SJCRH30 (cell line): ENCODE measurements around the gene AGAP1. TPM values are rescaled to one million over a fixed set of nuclear protein-coding genes. Genes with fewer than 3 reads are reported as not detected.
"Not testable (repeated sequence)": the region's sequence is repeated elsewhere in the genome, so short reads cannot be mapped to it uniquely, and the experiment has no call there.

Source experiments
- DNase-seq, 2 experiments: peaks; one replicate each; pipeline ENCODE4 v3.0.0-alpha.2; 2015 to 2020
- H3K27ac ChIP-seq: fragments of 250-450 bp; sonication (Bioruptor Pico); 2 replicates; pipeline ENCODE4 v1.5.1; 2020; ENCODE audit warnings: mild to moderate bottlenecking, moderate library complexity
- H3K27me3 ChIP-seq: fragments of 250-450 bp; sonication (Bioruptor Pico); 2 replicates; pipeline ENCODE4 v1.5.1; 2020; ENCODE audit warnings: mild to moderate bottlenecking, moderate library complexity
- H3K36me3 ChIP-seq: fragments of 250-450 bp; sonication (Bioruptor Pico); 2 replicates; pipeline ENCODE4 v1.5.1; 2020; ENCODE audit warnings: mild to moderate bottlenecking, moderate library complexity
- H3K4me1 ChIP-seq: fragments of 250-450 bp; sonication (Bioruptor Pico); 2 replicates; pipeline ENCODE4 v1.5.1; 2020; ENCODE audit warnings: mild to moderate bottlenecking, moderate library complexity
- H3K4me3 ChIP-seq: fragments of 250-450 bp; sonication (Bioruptor Pico); 2 replicates; pipeline ENCODE4 v1.5.1; 2020; ENCODE audit warnings: mild to moderate bottlenecking, moderate library complexity
- H3K9me3 ChIP-seq: fragments of 250-450 bp; sonication (Bioruptor Pico); replicated peaks from 2 replicates; pipeline ENCODE4 v1.5.1; 2020; ENCODE audit warnings: mild to moderate bottlenecking, moderate library complexity
- total RNA-seq: library from RNA; depleted of rRNA; stranded (reverse); fragments of >200 nt; shearing (Covaris generic); gene quantifications from 2 replicates; pipeline ENCODE4 v1.2.3, GENCODE V29; 2014

Gene AGAP1
- total RNA-seq, 1 experiment from 2014 or later: 27.8 TPM

GRCh38 chr2:236052926-236053821 lies 559.3 kb downstream of the AGAP1 start:
- peaks cover 5% of the 10 kb centered on the region; the same call in 1 of the 2 replicates for H3K36me3 ChIP-seq
- H3K4me1 ChIP-seq: peaks cover 4% of the 10 kb centered on the region; the same call in 1 of the 2 replicates
- H3K9me3 ChIP-seq: peaks cover 4% of the 10 kb centered on the region; the same call in 1 of the 2 replicates
- H3K4me3 ChIP-seq: no peak overlapping the region
- DNase-seq: no peak
- H3K27ac ChIP-seq: no peak overlapping the region
- no peaks in the 10 kb centered on the region for H3K27me3 ChIP-seq

GRCh38 chr2:236054125-236054524 lies 560.3 kb downstream of the AGAP1 start:
- peaks cover 4% of the 10 kb centered on the region; the same call in 1 of the 2 replicates for H3K4me1 ChIP-seq
- peaks cover 7% of the 10 kb centered on the region; the same call in 1 of the 2 replicates for H3K36me3 ChIP-seq
- no peaks in the 10 kb centered on the region for H3K27me3 ChIP-seq
- H3K4me3 ChIP-seq: no peak overlapping the region
- no peak overlapping the region for H3K27ac ChIP-seq
- peak in 1 of 2 experiments; percentile 49 for DNase-seq
- peaks cover 7% of the 10 kb centered on the region; the same call in 1 of the 2 replicates for H3K9me3 ChIP-seq

GRCh38 chr2:236054621-236055305 lies 560.9 kb downstream of the AGAP1 start:
- peaks cover 4% of the 10 kb centered on the region; the same call in 1 of the 2 replicates for H3K4me1 ChIP-seq
- no peaks in the 10 kb centered on the region for H3K27me3 ChIP-seq
- H3K27ac ChIP-seq: no peak overlapping the region
- H3K36me3 ChIP-seq: peaks cover 7% of the 10 kb centered on the region; the same call in 1 of the 2 replicates
- H3K9me3 ChIP-seq: peaks cover 7% of the 10 kb centered on the region; the same call in 1 of the 2 replicates
- H3K4me3 ChIP-seq: no peak overlapping the region
- no peak for DNase-seq

GRCh38 chr2:236055471-236055870 lies 561.6 kb downstream of the AGAP1 start:
- peaks cover 7% of the 10 kb centered on the region; the same call in 1 of the 2 replicates for H3K9me3 ChIP-seq
- H3K36me3 ChIP-seq: peaks cover 7% of the 10 kb centered on the region; the same call in 1 of the 2 replicates
- no peak overlapping the region for H3K27ac ChIP-seq
- H3K4me1 ChIP-seq: peaks cover 4% of the 10 kb centered on the region; the same call in 1 of the 2 replicates
- no peaks in the 10 kb centered on the region for H3K27me3 ChIP-seq
- no peak for DNase-seq
- H3K4me3 ChIP-seq: no peak overlapping the region

- DNase-seq: no peak
- no peak overlapping the region for H3K4me3 ChIP-seq
These were observed 562.3 kb downstream of the AGAP1 start for GRCh38 chr2:236056141-236056540.

GRCh38 chr2:236057375-236057774 lies 563.5 kb downstream of the AGAP1 start:
- Histone ChIP-seq H3K4me1 (peaks cover 4% of the 10 kb centered on the region; the same call in 1 of the 2 replicates), H3K4me3 (no peak overlapping the region), H3K27ac (no peak overlapping the region), H3K36me3 (0 out of 2 replicates have a peak, but pooled peaks cover 2% of the 10 kb centered on the region), H3K9me3 (peaks cover 7% of the 10 kb centered on the region; the same call in 1 of the 2 replicates), H3K27me3 (no peaks in the 10 kb centered on the region)
- no peak for DNase-seq

More at GRCh38 chr2:236056141-236056540, 562.3 kb downstream of the AGAP1 start:
- H3K9me3 ChIP-seq: peaks cover 7% of the 10 kb centered on the region; the same call in 1 of the 2 replicates
- H3K4me1 ChIP-seq: peaks cover 4% of the 10 kb centered on the region; the same call in 1 of the 2 replicates
- H3K27ac ChIP-seq: no peak overlapping the region
- 0 out of 2 replicates have a peak, but pooled peaks cover 2% of the 10 kb centered on the region for H3K36me3 ChIP-seq
- H3K27me3 ChIP-seq: no peaks in the 10 kb centered on the region

GRCh38 chr2:236061497-236061896 lies 567.7 kb downstream of the AGAP1 start:
- no peaks in the 10 kb centered on the region for H3K27me3 ChIP-seq
- H3K4me1 ChIP-seq: no peaks in the 10 kb centered on the region
- no peak overlapping the region for H3K27ac ChIP-seq
- peaks cover 6% of the 10 kb centered on the region; the same call in 1 of the 2 replicates for H3K9me3 ChIP-seq
- no peak for DNase-seq
- H3K36me3 ChIP-seq: 0 out of 2 replicates have a peak, but pooled peaks cover 2% of the 10 kb centered on the region
- no peak overlapping the region for H3K4me3 ChIP-seq

- Histone ChIP-seq H3K4me1 (no peaks in the 10 kb centered on the region), H3K27ac (no peak overlapping the region), H3K9me3 (peaks cover 3% of the 10 kb centered on the region; the same call in 1 of the 2 replicates), H3K4me3 (no peak overlapping the region), H3K36me3 (0 out of 2 replicates have a peak, but pooled peaks cover 2% of the 10 kb centered on the region), H3K27me3 (no peaks in the 10 kb centered on the region)
- no peak for DNase-seq
These were observed 568.1 kb downstream of the AGAP1 start for GRCh38 chr2:236061899-236062298.

- H3K36me3 ChIP-seq, DNase-seq, H3K27me3 ChIP-seq, H3K9me3 ChIP-seq, H3K4me3 ChIP-seq, H3K4me1 ChIP-seq, H3K27ac ChIP-seq: not testable (repeated sequence)
These were observed 569.0 kb downstream of the AGAP1 start for GRCh38 chr2:236062806-236063205.

- no peaks in the 10 kb centered on the region for H3K9me3 ChIP-seq
- no peaks in the 10 kb centered on the region for H3K36me3 ChIP-seq
- H3K4me1 ChIP-seq: no peaks in the 10 kb centered on the region
- no peaks in the 10 kb centered on the region for H3K27me3 ChIP-seq
- H3K4me3 ChIP-seq: no peak overlapping the region
- DNase-seq: no peak
- no peak overlapping the region for H3K27ac ChIP-seq
These were observed 570.2 kb downstream of the AGAP1 start for GRCh38 chr2:236063994-236064393.

- no peaks in the 10 kb centered on the region for H3K27me3 ChIP-seq
- no peak overlapping the region for H3K4me3 ChIP-seq
- no peak overlapping the region for H3K27ac ChIP-seq
- no peaks in the 10 kb centered on the region for H3K36me3 ChIP-seq
- H3K4me1 ChIP-seq: no peaks in the 10 kb centered on the region
- no peak for DNase-seq
- H3K9me3 ChIP-seq: 0 out of 2 replicates have a peak, but pooled peaks cover 2% of the 10 kb centered on the region
These were observed 571.7 kb downstream of the AGAP1 start for GRCh38 chr2:236065314-236066160.

GRCh38 chr2:236070236-236070635 lies 576.4 kb downstream of the AGAP1 start:
- Histone ChIP-seq H3K9me3 (0 out of 2 replicates have a peak, but pooled peaks cover 2% of the 10 kb centered on the region), H3K4me3 (no peak overlapping the region), H3K4me1 (no peaks in the 10 kb centered on the region), H3K27me3 (no peaks in the 10 kb centered on the region), H3K36me3 (no peaks in the 10 kb centered on the region; the same call in 1 of the 2 replicates), H3K27ac (no peak overlapping the region)
- DNase-seq: no peak

- no peak for DNase-seq
- no peaks in the 10 kb centered on the region for H3K27me3 ChIP-seq
- H3K9me3 ChIP-seq: 0 out of 2 replicates have a peak, but pooled peaks cover 2% of the 10 kb centered on the region
- no peak overlapping the region for H3K4me3 ChIP-seq
- no peaks in the 10 kb centered on the region; the same call in 1 of the 2 replicates for H3K36me3 ChIP-seq
- no peak overlapping the region for H3K27ac ChIP-seq
- no peaks in the 10 kb centered on the region for H3K4me1 ChIP-seq
These were observed 579.4 kb downstream of the AGAP1 start for GRCh38 chr2:236073246-236073645.
